SU-DHL-6 (cell line): ENCODE measurements around the gene MAN1A2.

Source experiments
- CTCF ChIP-seq: fragments of 200-600 bp; sonication (generic); IDR thresholded peaks from one replicate; pipeline ENCODE4 v1.5.1; 2017; ENCODE audit warnings: antibody characterized with exemption, mild to moderate bottlenecking, low read length, moderate library complexity; ENCODE audit not compliant: insufficient read depth, poor library complexity, severe bottlenecking
- EZH2phosphoT487 ChIP-seq: fragments of 200-600 bp; sonication (generic), shearing (Covaris generic); conservative IDR thresholded peaks from 2 replicates; pipeline ENCODE4 v1.6.1; 2018; ENCODE audit warnings: mild to moderate bottlenecking, antibody characterized with exemption, low read length, moderate library complexity, mixed read lengths

GRCh38 chr1:117375327-117375726 is 8.1 kb downstream of the MAN1A2 start:
- TF ChIP-seq CTCF, result no peak
- TF ChIP-seq EZH2phosphoT487, result no peak
